ENCODE measurements around the gene TTLL4. TPM values are rescaled to one million over a fixed set of nuclear protein-coding genes. Genes with fewer than 3 reads are reported as not detected.

The TTLL4 gene
- total and polyA plus RNA-seq, 2 of the 8 experiments (the other 6 are each of a cell fraction or from before 2014, with no cell fraction given): 71.1 to 105 TPM

DNA sequence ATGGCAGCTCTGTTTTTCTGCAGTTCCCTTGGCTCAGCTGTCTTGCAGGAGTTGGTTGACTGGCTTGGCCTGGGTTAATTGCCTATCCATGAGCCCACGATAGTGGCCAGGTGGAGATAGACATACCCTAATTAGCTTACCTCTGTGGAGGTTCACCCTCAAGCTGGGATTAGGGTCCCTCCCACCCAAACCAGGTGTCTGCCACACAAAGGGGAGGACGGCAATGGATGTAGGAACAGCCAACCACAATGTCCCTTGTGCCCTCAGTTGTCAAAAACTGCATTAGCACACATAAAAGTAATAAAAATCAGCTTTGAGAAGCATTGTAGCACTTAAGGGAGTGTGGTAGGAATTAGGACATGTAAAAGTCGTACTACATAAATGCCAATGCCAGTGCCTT lies 75.5 kb downstream of the TTLL4 start:
- Histone ChIP-seq H2AFZ (ENCODE audit: low read length) (no peak overlapping the region), H3K4me3 (ENCODE audit: extremely low read depth in 1 of 4, insufficient read depth in 2 of 4, low read depth in 3 of 4, low read length in 4 of 4) (no peak overlapping the region)
- WGBS, 2 experiments (ENCODE audit: extremely low coverage in 1 of 2, insufficient coverage in 1 of 2, insufficient read length in 1 of 2, insufficient replicate concordance in 2 of 2, low coverage in 1 of 2, low lambda C conversion rate in 2 of 2, missing lambda C conversion rate in 1 of 2): 86% methylated on average over 3 of the region's 3 CpGs; no CpG with 5 or more reads in 1 of the 2 experiments

More for the DNA sequence above, 75.5 kb downstream of the TTLL4 start:
- Histone ChIP-seq H3K27ac (ENCODE audit: low read depth, low read length) (no peak overlapping the region), H3K27me3 (replicated peaks in 1 of 4; ENCODE audit: control insufficient read depth in 3 of 4, extremely low read depth in 1 of 4, insufficient read depth in 3 of 4, low read length in 3 of 4) (peaks cover 4 to 28% (median 22%) of the 10 kb centered on the region in 4 experiments), H3K36me3 (ENCODE audit: control insufficient read depth in 2 of 4, insufficient read depth in 4 of 4, low read length in 3 of 4) (no peaks in the 10 kb centered on the region), H4K91ac (replicated peaks; ENCODE audit: insufficient read length, low read length) (no peak overlapping the region), H3K4me1 (replicated peaks in 1 of 4; ENCODE audit: control insufficient read depth in 3 of 4, insufficient read depth in 4 of 4, low read length in 3 of 4) (peaks cover 0 to 2% (median under 1%) of the 10 kb centered on the region in 4 experiments; a peak in 1 of 7 replicates), H3K56ac (replicated peaks; ENCODE audit: insufficient read length, low read depth, low read length) (no peak overlapping the region), H3K4me2 (ENCODE audit: insufficient read depth in 1 of 2, low read depth in 2 of 2, low read length in 2 of 2) (no peak overlapping the region), H3K23ac (ENCODE audit: insufficient read length) (no peak overlapping the region), H2BK15ac (ENCODE audit: low read length) (no peak overlapping the region), H3K14ac (ENCODE audit: insufficient read length) (no peak overlapping the region), H2BK12ac (ENCODE audit: low read depth, low read length) (no peak overlapping the region), H3K9me3 (ENCODE audit: insufficient read depth in 2 of 2, low read depth in 1 of 2, low read length in 1 of 2) (no peaks in the 10 kb centered on the region), H2BK20ac (ENCODE audit: low read length) (no peak overlapping the region), H2BK5ac (ENCODE audit: low read depth, low read length) (no peak overlapping the region), H4K20me1 (replicated peaks in 1 of 2; ENCODE audit: control insufficient read depth in 1 of 2, insufficient read depth in 2 of 2, low read length in 2 of 2) (peaks cover 0 to 3% of the 10 kb centered on the region in 2 experiments), H2BK120ac (replicated peaks; ENCODE audit: low read depth, low read length) (no peak overlapping the region), H3K18ac (ENCODE audit: extremely low read depth, low read length) (no peak overlapping the region), H4K5ac (ENCODE audit: insufficient read length, low read depth, low read length) (no peak overlapping the region), H4K8ac (ENCODE audit: extremely low read depth, insufficient read depth, low read length) (no peak overlapping the region), H3K79me2 (ENCODE audit: control insufficient read depth in 1 of 2, insufficient read depth in 2 of 2, low read length in 2 of 2) (no peaks in the 10 kb centered on the region), H3K23me2 (ENCODE audit: low read depth, low read length) (peaks cover 8% of the 10 kb centered on the region), H3K9ac (replicated peaks in 1 of 4; ENCODE audit: extremely low read depth in 1 of 4, low read depth in 3 of 4, low read length in 3 of 4) (no peak overlapping the region), H3K79me1 (ENCODE audit: low read depth, low read length) (no peaks in the 10 kb centered on the region), H3K4ac (replicated peaks; ENCODE audit: insufficient read length, low read depth, low read length) (no peak overlapping the region), H2AK5ac (ENCODE audit: low read depth, low read length) (no peak overlapping the region)
- TF ChIP-seq TCF12 (IDR thresholded peaks at IDR 0.05; ENCODE audit: low read depth, low read length) (peak; percentile 89; the same call in 1 of the 2 replicates), JUN (IDR thresholded peaks at IDR 0.05; ENCODE audit: low read depth, low read length) (no peak), POLR2AphosphoS5 (IDR thresholded peaks at IDR 0.05; ENCODE audit: low read depth, low read length) (peak; percentile 58; the same call in 1 of the 2 replicates)
- ChIA-PET CTCF (ENCODE audit: partially characterized antibody) (interaction anchor here (0.6 to 1.6 kb wide), 4 partner anchors 61 to 898 kb away, joined by 3 to 4 read pairs (median 3); no protein-coding TSS in a partner anchor), POLR2A (ENCODE audit: partially characterized antibody) (interaction anchor here (1.0 kb wide), 1 partner anchor 10 kb away, joined by 3 read pairs; no protein-coding TSS in a partner anchor)
- FAIRE-seq (no peak), DNase-seq (ENCODE audit: low read depth in 1 of 2, low spot score in 2 of 2) (no peak)

Measured in H1 (cell line).